Subcutaneous abdominal adipose tissue (tissue), 5 donors: ENCODE results near the gene NOD2.

ENCODE experiments used
- H3K27ac ChIP-seq: one replicate; pipeline ENCODE4 v1.7.0; 2013; ENCODE audit warnings: low read depth, mild to moderate bottlenecking, inconsistent platforms, low read length, moderate library complexity
- H3K27me3 ChIP-seq, 5 donors: one replicate each; pipeline ENCODE4 v1.7.0; 2013; ENCODE audit warnings: low read length in 5 of 5, inconsistent platforms in 1 of 5; ENCODE audit not compliant: control insufficient read depth in 5 of 5, insufficient read depth in 4 of 5
- H3K36me3 ChIP-seq, 5 donors: one replicate each; pipeline ENCODE4 v1.7.0; 2013; ENCODE audit warnings: low read length in 5 of 5; ENCODE audit not compliant: control insufficient read depth in 5 of 5, insufficient read depth in 5 of 5
- H3K4me1 ChIP-seq, 5 donors: one replicate each; pipeline ENCODE4 v1.7.0; 2013; ENCODE audit warnings: low read length in 5 of 5, mild to moderate bottlenecking in 3 of 5, moderate library complexity in 1 of 5; ENCODE audit not compliant: control insufficient read depth in 5 of 5, insufficient read depth in 5 of 5
- H3K4me3 ChIP-seq, 5 donors: one replicate each; pipeline ENCODE4 v1.7.0; 2013; ENCODE audit warnings: low read length in 5 of 5, low read depth in 1 of 5
- H3K9ac ChIP-seq, 5 donors: one replicate each; pipeline ENCODE4 v1.7.0; 2013; ENCODE audit warnings: low read length in 5 of 5, mild to moderate bottlenecking in 4 of 5, moderate library complexity in 3 of 5
- H3K9me3 ChIP-seq, 5 donors: one replicate each; pipeline ENCODE4 v1.7.0; 2013; ENCODE audit warnings: low read length in 5 of 5; ENCODE audit not compliant: control insufficient read depth in 5 of 5
- donor health status: healthy.
- donor health status: healthy.
- donor health status: healthy.
- donor health status: healthy.
- donor health status: healthy.

The NOD2 gene

DNA sequence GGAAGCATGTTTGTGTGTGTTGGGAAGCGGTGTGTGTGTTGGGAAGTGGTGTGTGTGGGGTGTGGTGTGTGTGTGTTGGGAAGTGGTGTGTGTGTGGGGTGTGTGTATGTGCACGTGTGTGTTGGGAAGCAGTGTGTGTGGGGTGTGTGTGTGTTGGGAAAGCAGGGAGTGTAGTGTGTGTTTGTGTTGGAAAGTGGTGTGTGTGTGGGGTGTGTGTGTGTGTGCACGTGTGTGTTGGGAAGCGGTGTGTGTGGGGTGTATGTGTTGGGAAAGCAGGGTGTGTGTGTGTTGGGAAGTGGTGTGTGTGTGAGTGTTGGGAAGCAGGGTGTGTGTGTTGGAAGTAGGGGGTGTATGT lies 785 bp upstream of the NOD2 start:
- peaks cover 0 to 2% (median 0%) of the 10 kb centered on the region in 5 donors for H3K27me3 ChIP-seq
- H3K9ac ChIP-seq, result no peak overlapping the region
- H3K9me3 ChIP-seq, result no peaks in the 10 kb centered on the region
- H3K27ac ChIP-seq, result no peak overlapping the region
- H3K4me1 ChIP-seq, result peaks cover 8 to 47% (median 38%) of the 10 kb centered on the region in 5 donors
- H3K36me3 ChIP-seq, result no peaks in the 10 kb centered on the region
- H3K4me3 ChIP-seq, result peak overlapping the region in 1 of 5 donors; percentile 61

GRCh38 chr16:50694206-50694605 lies 800 bp downstream of the NOD2 start:
- Histone ChIP-seq H3K27me3 (peaks cover 0 to 2% (median 0%) of the 10 kb centered on the region in 5 donors), H3K9ac (peak overlapping the region in 3 of 5 donors; percentile 64 to 75 (median 68)), H3K4me3 (peak overlapping the region in 4 of 5 donors; percentile 51 to 64 (median 62)), H3K9me3 (no peaks in the 10 kb centered on the region), H3K27ac (no peak overlapping the region), H3K4me1 (peaks cover 13 to 56% (median 43%) of the 10 kb centered on the region in 5 donors), H3K36me3 (no peaks in the 10 kb centered on the region)

DNA sequence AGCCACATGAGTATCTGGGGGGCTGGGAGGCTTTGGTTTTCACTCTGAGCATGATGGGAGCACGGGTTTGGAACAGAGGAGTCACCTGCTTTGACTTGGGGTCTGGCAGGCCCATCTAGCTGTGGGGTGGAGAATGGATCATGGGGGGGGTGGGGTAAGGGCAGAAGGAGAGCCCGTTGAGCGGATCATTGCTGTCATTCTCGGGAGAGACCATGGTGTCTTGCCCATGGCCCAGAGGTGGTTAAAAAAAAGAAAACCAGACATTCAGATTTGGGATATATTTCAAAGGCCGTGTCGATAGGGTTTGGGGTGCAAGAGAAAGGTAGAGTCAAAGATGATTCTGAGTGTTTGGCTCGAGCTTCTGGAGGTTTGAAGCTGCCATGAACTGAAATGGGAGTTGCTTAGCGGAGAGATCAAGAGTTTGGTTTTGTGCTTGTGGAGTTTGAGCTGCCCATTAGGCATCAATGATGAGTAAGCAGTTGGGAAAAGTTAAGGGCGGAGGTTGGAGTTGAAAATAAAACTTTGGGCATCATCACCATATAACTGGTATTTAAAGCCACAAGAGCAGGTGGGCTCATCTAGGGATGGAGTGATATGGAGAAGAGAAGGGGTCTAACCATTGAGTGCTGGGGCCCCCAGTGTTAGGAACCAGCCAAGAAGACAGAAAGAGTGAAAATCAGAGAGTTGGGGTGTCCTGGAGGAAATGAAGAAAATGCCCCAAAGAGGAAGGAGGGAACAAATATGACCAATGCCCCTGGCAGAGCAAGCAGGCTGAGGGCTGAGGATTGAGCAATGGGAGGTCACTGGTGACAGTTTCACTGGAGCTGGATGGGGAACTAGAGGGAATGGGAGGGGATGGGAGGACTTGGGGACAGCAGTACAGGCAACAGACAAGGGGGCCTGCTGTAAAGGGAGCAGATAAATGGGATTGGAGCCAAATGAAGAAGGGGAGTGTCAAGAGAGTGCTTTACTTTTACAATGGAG lies 1.9 kb downstream of the NOD2 start:
- Histone ChIP-seq H3K9ac (no peak overlapping the region), H3K4me1 (peaks cover 18 to 62% (median 46%) of the 10 kb centered on the region in 5 donors), H3K4me3 (no peak overlapping the region), H3K9me3 (no peaks in the 10 kb centered on the region), H3K27me3 (peaks cover 0 to 2% (median 0%) of the 10 kb centered on the region in 5 donors), H3K27ac (peak overlapping the region; percentile 63), H3K36me3 (no peaks in the 10 kb centered on the region)

DNA sequence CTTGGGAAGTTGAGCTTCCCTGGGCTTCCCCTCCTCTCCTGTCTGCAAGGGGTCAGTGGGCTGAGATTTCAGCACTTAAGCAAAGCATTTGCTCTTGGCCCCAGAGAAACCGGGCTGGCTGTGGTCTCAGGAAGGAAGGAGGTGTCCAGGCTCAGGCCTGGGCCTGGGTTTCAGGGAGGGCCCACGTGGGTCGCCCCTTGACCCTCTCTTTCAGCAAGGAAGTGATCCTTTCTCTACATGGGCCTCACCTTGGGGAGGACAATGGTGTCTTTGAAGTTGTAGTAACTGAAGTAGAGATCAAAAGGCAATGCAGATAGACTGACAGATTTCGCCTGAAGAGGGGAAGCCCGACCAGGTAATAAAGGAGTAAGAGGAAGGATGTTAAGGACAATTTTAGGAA lies 2.7 kb downstream of the NOD2 start:
- no peaks in the 10 kb centered on the region for H3K9me3 ChIP-seq
- peaks cover 18 to 62% (median 46%) of the 10 kb centered on the region in 5 donors for H3K4me1 ChIP-seq
- peak overlapping the region; percentile 63 for H3K27ac ChIP-seq
- no peak overlapping the region for H3K4me3 ChIP-seq
- no peaks in the 10 kb centered on the region for H3K36me3 ChIP-seq
- peak overlapping the region in 1 of 5 donors; percentile 4 for H3K9ac ChIP-seq
- peaks cover 0 to 2% (median 0%) of the 10 kb centered on the region in 5 donors for H3K27me3 ChIP-seq

- Histone ChIP-seq H3K27ac (peak overlapping the region; percentile 63), H3K36me3 (no peaks in the 10 kb centered on the region), H3K9me3 (no peaks in the 10 kb centered on the region), H3K27me3 (peaks cover 0 to 2% (median 0%) of the 10 kb centered on the region in 5 donors), H3K9ac (no peak overlapping the region), H3K4me1 (peaks cover 18 to 62% (median 46%) of the 10 kb centered on the region in 5 donors), H3K4me3 (peak overlapping the region in 2 of 5 donors; percentile 1 to 17)
Measured at GRCh38 chr16:50696575-50697420, 3.4 kb downstream of the NOD2 start.

- Histone ChIP-seq H3K9me3 (no peaks in the 10 kb centered on the region), H3K36me3 (no peaks in the 10 kb centered on the region), H3K4me1 (peaks cover 18 to 62% (median 46%) of the 10 kb centered on the region in 5 donors), H3K4me3 (peak overlapping the region in 4 of 5 donors; percentile 36 to 75 (median 62)), H3K27ac (peak overlapping the region; percentile 63), H3K27me3 (peaks cover 0 to 2% (median 0%) of the 10 kb centered on the region in 5 donors), H3K9ac (peak overlapping the region in 2 of 5 donors; percentile 32 to 74)
Measured at GRCh38 chr16:50697421-50697715, 4.0 kb downstream of the NOD2 start.

- H3K9me3 ChIP-seq, result peaks cover 0 to 2% (median 0%) of the 10 kb centered on the region in 5 donors
- H3K9ac ChIP-seq, result peak overlapping the region in 3 of 5 donors; percentile 32 to 74 (median 66)
- H3K4me1 ChIP-seq, result peaks cover 18 to 58% (median 46%) of the 10 kb centered on the region in 5 donors
- peak overlapping the region; percentile 36 to 75 (median 62) for H3K4me3 ChIP-seq
- H3K36me3 ChIP-seq, result no peaks in the 10 kb centered on the region
- peak overlapping the region; percentile 63 for H3K27ac ChIP-seq
- H3K27me3 ChIP-seq, result peaks cover 0 to 2% (median 0%) of the 10 kb centered on the region in 5 donors
Measured at GRCh38 chr16:50697881-50698767, 4.7 kb downstream of the NOD2 start.

DNA sequence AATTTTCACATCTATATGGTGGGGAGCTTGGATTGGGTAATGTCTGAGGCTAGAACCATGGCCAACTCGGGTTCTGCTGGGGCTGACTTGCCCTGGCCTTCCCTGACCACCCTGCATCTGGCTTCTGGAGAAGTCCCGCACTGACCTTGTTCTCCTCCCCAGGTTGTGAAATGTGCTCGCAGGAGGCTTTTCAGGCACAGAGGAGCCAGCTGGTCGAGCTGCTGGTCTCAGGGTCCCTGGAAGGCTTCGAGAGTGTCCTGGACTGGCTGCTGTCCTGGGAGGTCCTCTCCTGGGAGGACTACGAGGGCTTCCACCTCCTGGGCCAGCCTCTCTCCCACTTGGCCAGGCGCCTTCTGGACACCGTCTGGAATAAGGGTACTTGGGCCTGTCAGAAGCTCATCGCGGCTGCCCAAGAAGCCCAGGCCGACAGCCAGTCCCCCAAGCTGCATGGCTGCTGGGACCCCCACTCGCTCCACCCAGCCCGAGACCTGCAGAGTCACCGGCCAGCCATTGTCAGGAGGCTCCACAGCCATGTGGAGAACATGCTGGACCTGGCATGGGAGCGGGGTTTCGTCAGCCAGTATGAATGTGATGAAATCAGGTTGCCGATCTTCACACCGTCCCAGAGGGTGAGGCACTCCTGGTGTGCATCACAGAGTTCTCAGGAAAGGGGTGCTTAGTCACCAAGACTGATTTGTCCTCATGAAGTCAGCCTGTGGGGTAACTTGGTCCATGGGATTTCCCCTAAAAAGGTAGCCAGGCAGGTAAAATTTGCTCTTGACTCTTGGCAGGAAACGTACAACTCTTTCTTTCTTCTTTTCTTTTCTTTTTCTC lies 6.1 kb downstream of the NOD2 start:
- no peak overlapping the region for H3K4me3 ChIP-seq
- peaks cover 0 to 1% (median 0%) of the 10 kb centered on the region in 5 donors for H3K27me3 ChIP-seq
- H3K36me3 ChIP-seq, result no peaks in the 10 kb centered on the region
- peaks cover 18 to 45% (median 39%) of the 10 kb centered on the region in 5 donors for H3K4me1 ChIP-seq
- H3K27ac ChIP-seq, result peak overlapping the region; percentile 15
- H3K9me3 ChIP-seq, result peaks cover 5 to 11% (median 9%) of the 10 kb centered on the region in 5 donors
- H3K9ac ChIP-seq, result no peak overlapping the region
